KMS-11 (cell line): ENCODE results near the gene CCDC9.

Experiments
- H2AFZ ChIP-seq: fragments of 200-600 bp; sonication (generic); 2 replicates; pipeline ENCODE4 v1.6.1; 2016; ENCODE audit warnings: antibody characterized with exemption, mixed run types, low read depth
- H3K27ac ChIP-seq: fragments of 200-600 bp; sonication (generic); 2 replicates; pipeline ENCODE4 v1.6.1; 2016; ENCODE audit warnings: mild to moderate bottlenecking, mixed run types
- H3K27me3 ChIP-seq: fragments of 200-600 bp; sonication (generic); 2 replicates; pipeline ENCODE4 v1.6.1; 2017; ENCODE audit warnings: mild to moderate bottlenecking, low read depth, mixed run types, moderate library complexity; ENCODE audit not compliant: insufficient read depth
- H3K36me3 ChIP-seq: fragments of 200-600 bp; sonication (generic); 2 replicates; pipeline ENCODE4 v1.6.1; 2017; ENCODE audit warnings: mild to moderate bottlenecking, mixed run types; ENCODE audit not compliant: insufficient read depth
- H3K4me1 ChIP-seq: fragments of 200-600 bp; sonication (generic); 2 replicates; pipeline ENCODE4 v1.6.1; 2016; ENCODE audit warnings: mild to moderate bottlenecking, low read depth, mixed run types; ENCODE audit not compliant: poor library complexity, severe bottlenecking
- H3K4me2 ChIP-seq: fragments of 200-600 bp; sonication (generic); 2 replicates; pipeline ENCODE4 v1.7.0; 2016; ENCODE audit warnings: mild to moderate bottlenecking, mixed run types
- H3K4me3 ChIP-seq: fragments of 200-600 bp; sonication (generic); IDR thresholded peaks from 2 replicates; pipeline ENCODE4 v1.6.1; 2017; ENCODE audit warnings: low read depth, low read length, mixed read lengths; ENCODE audit not compliant: insufficient read depth
- H3K79me2 ChIP-seq: fragments of 200-600 bp; sonication (generic); 2 replicates; pipeline ENCODE4 v1.6.1; 2016; ENCODE audit warnings: low read depth, mixed run types; ENCODE audit not compliant: insufficient read depth
- H3K9ac ChIP-seq: fragments of 200-600 bp; sonication (generic); 2 replicates; pipeline ENCODE4 v1.6.1; 2016; ENCODE audit warnings: mild to moderate bottlenecking, mixed run types
- H4K20me1 ChIP-seq: fragments of 200-600 bp; sonication (generic); 2 replicates; pipeline ENCODE4 v1.6.1; 2016; ENCODE audit warnings: mild to moderate bottlenecking, mixed run types; ENCODE audit not compliant: insufficient read depth
- TF ChIP-seq, protein P1 (sequence below): fragments of 200-600 bp; sonication (generic); conservative IDR thresholded peaks from 2 replicates; pipeline ENCODE4 v1.6.1; 2017; ENCODE audit warnings: low read depth, mild to moderate bottlenecking, antibody characterized with exemption, low read length, moderate library complexity, mixed read lengths

The CCDC9 gene

GRCh38 chr19:47313754-47314295 lies 57.5 kb downstream of the CCDC9 start:
- H3K4me2 ChIP-seq: no peak overlapping the region
- H3K4me1 ChIP-seq: peaks cover 7% of the 10 kb centered on the region
- H4K20me1 ChIP-seq: no peaks in the 10 kb centered on the region
- TF ChIP-seq, protein P1, sequence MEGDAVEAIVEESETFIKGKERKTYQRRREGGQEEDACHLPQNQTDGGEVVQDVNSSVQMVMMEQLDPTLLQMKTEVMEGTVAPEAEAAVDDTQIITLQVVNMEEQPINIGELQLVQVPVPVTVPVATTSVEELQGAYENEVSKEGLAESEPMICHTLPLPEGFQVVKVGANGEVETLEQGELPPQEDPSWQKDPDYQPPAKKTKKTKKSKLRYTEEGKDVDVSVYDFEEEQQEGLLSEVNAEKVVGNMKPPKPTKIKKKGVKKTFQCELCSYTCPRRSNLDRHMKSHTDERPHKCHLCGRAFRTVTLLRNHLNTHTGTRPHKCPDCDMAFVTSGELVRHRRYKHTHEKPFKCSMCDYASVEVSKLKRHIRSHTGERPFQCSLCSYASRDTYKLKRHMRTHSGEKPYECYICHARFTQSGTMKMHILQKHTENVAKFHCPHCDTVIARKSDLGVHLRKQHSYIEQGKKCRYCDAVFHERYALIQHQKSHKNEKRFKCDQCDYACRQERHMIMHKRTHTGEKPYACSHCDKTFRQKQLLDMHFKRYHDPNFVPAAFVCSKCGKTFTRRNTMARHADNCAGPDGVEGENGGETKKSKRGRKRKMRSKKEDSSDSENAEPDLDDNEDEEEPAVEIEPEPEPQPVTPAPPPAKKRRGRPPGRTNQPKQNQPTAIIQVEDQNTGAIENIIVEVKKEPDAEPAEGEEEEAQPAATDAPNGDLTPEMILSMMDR: no peak
- H3K27me3 ChIP-seq: peaks cover 75% of the 10 kb centered on the region
- H3K27ac ChIP-seq: no peak overlapping the region
- H2AFZ ChIP-seq: no peak overlapping the region
- no peaks in the 10 kb centered on the region for H3K79me2 ChIP-seq
- no peaks in the 10 kb centered on the region for H3K36me3 ChIP-seq
- H3K9ac ChIP-seq: no peak overlapping the region
- no peak overlapping the region for H3K4me3 ChIP-seq

DNA sequence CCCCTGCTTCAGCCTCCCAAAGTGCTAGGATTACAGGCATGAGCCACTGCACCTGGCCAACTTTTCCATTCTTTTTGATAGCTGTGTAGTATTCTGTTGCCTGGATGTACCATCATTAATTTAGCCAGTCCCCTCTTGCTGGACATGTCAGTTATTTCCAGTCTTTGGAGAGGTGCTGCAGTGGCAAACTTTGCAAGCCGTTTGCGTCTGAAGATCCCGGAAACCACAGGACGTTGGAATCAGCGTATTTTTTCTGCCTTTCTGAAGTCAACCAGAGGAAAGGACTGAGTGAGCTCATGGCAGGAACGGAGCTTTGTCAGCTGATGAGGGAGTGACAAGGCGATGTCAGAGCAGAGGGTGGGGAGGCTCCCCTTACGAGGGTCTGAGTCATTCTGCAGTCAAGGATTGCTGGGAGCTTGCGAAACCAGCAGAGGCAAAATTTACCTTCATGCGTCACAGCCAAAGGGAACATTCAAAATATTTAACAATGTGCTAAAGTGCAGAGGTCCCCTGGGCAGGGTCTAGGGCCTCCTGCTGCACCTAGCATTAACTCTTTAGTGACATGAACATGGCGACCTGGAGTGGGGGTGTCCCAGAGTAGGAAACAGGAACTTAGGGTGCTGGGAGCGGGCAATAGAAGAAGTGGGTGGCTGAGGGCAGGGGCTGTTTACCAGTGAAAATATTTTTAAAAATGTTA lies 58.9 kb downstream of the CCDC9 start:
- Histone ChIP-seq H2AFZ (no peak overlapping the region), H3K79me2 (no peaks in the 10 kb centered on the region), H3K9ac (no peak overlapping the region), H3K27me3 (peaks cover 71% of the 10 kb centered on the region), H3K4me1 (peaks cover 7% of the 10 kb centered on the region), H4K20me1 (no peaks in the 10 kb centered on the region), H3K27ac (no peak overlapping the region), H3K36me3 (no peaks in the 10 kb centered on the region), H3K4me2 (no peak overlapping the region), H3K4me3 (no peak overlapping the region)
- TF ChIP-seq, protein P1: no peak

- Histone ChIP-seq H3K36me3 (no peaks in the 10 kb centered on the region), H3K27me3 (peaks cover 71% of the 10 kb centered on the region)
Observed at GRCh38 chr19:47316513-47316912, 60.2 kb downstream of the CCDC9 start.

GRCh38 chr19:47319923-47320871 lies 63.9 kb downstream of the CCDC9 start:
- no peak overlapping the region for H3K4me2 ChIP-seq
- no peaks in the 10 kb centered on the region for H3K36me3 ChIP-seq
- no peaks in the 10 kb centered on the region for H4K20me1 ChIP-seq
- no peak overlapping the region for H3K27ac ChIP-seq
- no peak overlapping the region for H2AFZ ChIP-seq
- no peaks in the 10 kb centered on the region for H3K79me2 ChIP-seq
- H3K27me3 ChIP-seq: peaks cover 72% of the 10 kb centered on the region
- no peak overlapping the region for H3K9ac ChIP-seq
- H3K4me1 ChIP-seq: no peaks in the 10 kb centered on the region
- no peak overlapping the region for H3K4me3 ChIP-seq
- TF ChIP-seq, protein P1: no peak

More at GRCh38 chr19:47316513-47316912, 60.2 kb downstream of the CCDC9 start:
- Histone ChIP-seq H4K20me1 (no peaks in the 10 kb centered on the region), H3K4me2 (no peak overlapping the region), H3K27ac (no peak overlapping the region), H2AFZ (no peak overlapping the region), H3K4me3 (no peak overlapping the region), H3K79me2 (no peaks in the 10 kb centered on the region), H3K4me1 (peaks cover 7% of the 10 kb centered on the region), H3K9ac (no peak overlapping the region)
- TF ChIP-seq, protein P1: no peak
